SK-N-SH (cell line): ENCODE measurements around the gene IL1RL2. TPM values are rescaled to one million over a fixed set of nuclear protein-coding genes. Genes with fewer than 3 reads are reported as not detected.

Source experiments
- CTCF ChIA-PET: fragments of 300-600, 350-600 bp; formaldehyde crosslinking; extraction: SDS; loops from one replicate; lab custom pipeline; 2021; lab: Yijun Ruan, JAX
- POLR2A ChIA-PET: fragments of 350-600 bp; sonication (Branson Sonifier 250); formaldehyde crosslinking; extraction: SDS; loops from one replicate; lab custom pipeline; 2020; ENCODE audit warnings: antibody characterized with exemption, inconsistent platforms; lab: Yijun Ruan, JAX
- DNase-seq: peaks from one replicate; pipeline ENCODE4 v3.0.0; 2012
- H2AFZ ChIP-seq: fragments of 200-600 bp; sonication (generic); 2 replicates; pipeline ENCODE4 v1.8.1; 2016; ENCODE audit warnings: antibody characterized with exemption, mild to moderate bottlenecking, low read depth
- H3F3A ChIP-seq: fragments of 200-600 bp; sonication (generic); replicated peaks from 2 replicates; pipeline ENCODE3; 2016; ENCODE audit warnings: antibody characterized with exemption, mild to moderate bottlenecking; ENCODE audit not compliant: insufficient read depth
- H3K27ac ChIP-seq, 2 experiments: fragments of 200-500 bp in 1 of 2; fragments of 200-600 bp in 1 of 2; sonication (Bioruptor generic) in 1 of 2; sonication (generic), shearing (Covaris generic) in 1 of 2; 2 replicates each; pipeline versions ENCODE4 v1.5.1 to v1.6.1; 2014 to 2016; ENCODE audit warnings: low read depth in 2 of 2, inconsistent platforms in 1 of 2, low read length in 1 of 2, mild to moderate bottlenecking in 1 of 2, mixed read lengths in 1 of 2
- H3K27me3 ChIP-seq: fragments of 200-600 bp; sonication (generic), shearing (Covaris generic); 2 replicates; pipeline ENCODE4 v1.6.1; 2016; ENCODE audit warnings: mixed run types; ENCODE audit not compliant: insufficient read depth
- H3K36me3 ChIP-seq, 2 experiments: fragments of 200-500 bp in 1 of 2; fragments of 200-600 bp in 1 of 2; sonication (Bioruptor generic) in 1 of 2; sonication (generic) in 1 of 2; replicated peaks in 1 of 2; 2 replicates each; pipeline versions ENCODE3 to v1.5.1; 2014 to 2016; ENCODE audit warnings: low read length in 1 of 2, mild to moderate bottlenecking in 1 of 2; ENCODE audit not compliant: insufficient read depth in 2 of 2, control insufficient read depth in 1 of 2
- H3K4me1 ChIP-seq, 2 experiments: fragments of 200-500 bp in 1 of 2; fragments of 200-600 bp in 1 of 2; sonication (Bioruptor generic) in 1 of 2; sonication (generic), shearing (Covaris generic) in 1 of 2; 2 replicates each; pipeline versions ENCODE4 v1.5.1 to v1.6.1; 2014 to 2016; ENCODE audit warnings: low read depth in 1 of 2, low read length in 1 of 2, mixed run types in 1 of 2; ENCODE audit not compliant: insufficient read depth in 2 of 2, control insufficient read depth in 1 of 2
- H3K4me2 ChIP-seq: fragments of 200-600 bp; sonication (generic), shearing (Covaris generic); 2 replicates; pipeline ENCODE4 v1.6.1; 2017; ENCODE audit warnings: mixed run types
- H3K4me3 ChIP-seq, 2 experiments: fragments of 200-500 bp in 1 of 2; fragments of 200-600 bp in 1 of 2; sonication (Bioruptor generic) in 1 of 2; sonication (generic), shearing (Covaris generic) in 1 of 2; 2 replicates each; pipeline versions ENCODE4 v1.5.1 to v1.8.1; 2014 to 2016; ENCODE audit warnings: low read depth in 2 of 2, inconsistent platforms in 1 of 2, low read length in 1 of 2, mild to moderate bottlenecking in 1 of 2, mixed read lengths in 1 of 2, moderate library complexity in 1 of 2
- H3K79me2 ChIP-seq: fragments of 200-600 bp; sonication (generic); 2 replicates; pipeline ENCODE4 v1.8.1; 2017; ENCODE audit warnings: mild to moderate bottlenecking; ENCODE audit not compliant: insufficient read depth
- H3K9ac ChIP-seq: fragments of 200-600 bp; sonication (generic); 2 replicates; pipeline ENCODE4 v1.6.1; 2017; ENCODE audit warnings: mixed run types
- H3K9me2 ChIP-seq: fragments of 200-600 bp; sonication (generic); 2 replicates; pipeline ENCODE4 v1.6.1; 2017; ENCODE audit warnings: mixed run types
- H3K9me3 ChIP-seq: fragments of 200-600 bp; sonication (generic); 2 replicates; pipeline ENCODE4 v1.6.1; 2017; ENCODE audit warnings: mixed run types, mild to moderate bottlenecking, moderate library complexity
- H4K20me1 ChIP-seq: fragments of 200-600 bp; sonication (generic); 2 replicates; pipeline ENCODE4 v1.6.1; 2017; ENCODE audit warnings: mild to moderate bottlenecking, mixed run types; ENCODE audit not compliant: insufficient read depth
- EZH2phosphoT487 ChIP-seq: fragments of 200-600 bp; sonication (generic); IDR thresholded peaks from 2 replicates; pipeline ENCODE4 v1.6.1; 2017; ENCODE audit warnings: low read depth, mixed run types, mild to moderate bottlenecking, antibody characterized with exemption, moderate library complexity, borderline replicate concordance
- FOSL2 ChIP-seq: IDR thresholded peaks from 2 replicates; pipeline ENCODE4 v1.4.0; 2012; ENCODE audit warnings: low read depth, mild to moderate bottlenecking, moderate library complexity, borderline replicate concordance
- FOXJ3 ChIP-seq: sonication (generic); formaldehyde crosslinking; IDR thresholded peaks from 2 replicates; pipeline ENCODE4 v1.5.1; 2020; ENCODE audit warnings: mild to moderate bottlenecking, missing genetic modification reagents
- GABPA ChIP-seq: IDR thresholded peaks from 2 replicates; pipeline ENCODE4 v1.4.0; 2012; ENCODE audit warnings: low read depth, mild to moderate bottlenecking
- JUND ChIP-seq: IDR thresholded peaks from 2 replicates; pipeline ENCODE4 v1.4.0; 2012
- MAX ChIP-seq: IDR thresholded peaks from 2 replicates; pipeline ENCODE4 v1.4.0; 2012; ENCODE audit warnings: low read depth
- MEF2A ChIP-seq: IDR thresholded peaks from 2 replicates; pipeline ENCODE4 v1.4.0; 2012; ENCODE audit warnings: low read depth, borderline replicate concordance
- NRF1 ChIP-seq: IDR thresholded peaks from 2 replicates; pipeline ENCODE4 v1.6.1; 2012; ENCODE audit warnings: low read depth, mild to moderate bottlenecking, low read length
- RAD21 ChIP-seq: IDR thresholded peaks from 2 replicates; pipeline ENCODE4 v1.6.1; 2012; ENCODE audit warnings: mild to moderate bottlenecking, low read length
- TAF1 ChIP-seq: IDR thresholded peaks from 2 replicates; pipeline ENCODE4 v1.6.1; 2012; ENCODE audit warnings: low read depth, mild to moderate bottlenecking, low read length, moderate library complexity, borderline replicate concordance
- polyA plus RNA-seq, 3 experiments: library from polyadenylated mRNA; depleted of rRNA; stranded (reverse); fragments of >200 nt; gene quantifications; 2 replicates each; pipeline ENCODE4 v1.2.3, GENCODE V29; 2012
- TF ChIP-seq, protein P1 (sequence below): fragments of 150-350 bp; IDR thresholded peaks from 2 replicates; pipeline ENCODE4 v1.6.1; 2017; ENCODE audit warnings: antibody characterized with exemption, low read length, low read depth, borderline replicate concordance
- TF ChIP-seq, protein P2 (sequence below): fragments of 150-350 bp; IDR thresholded peaks from 2 replicates; pipeline ENCODE4 v1.6.1; 2016; ENCODE audit warnings: mild to moderate bottlenecking, low read depth, low read length
- TF ChIP-seq, protein P3 (sequence below): IDR thresholded peaks from 2 replicates; pipeline ENCODE4 v1.4.0; 2012; ENCODE audit warnings: low read depth, borderline replicate concordance

Gene IL1RL2
- polyA plus RNA-seq, 1 of the 3 experiments (the other 2 are of a cell fraction): 0.05 TPM

- TF ChIP-seq, protein P1, sequence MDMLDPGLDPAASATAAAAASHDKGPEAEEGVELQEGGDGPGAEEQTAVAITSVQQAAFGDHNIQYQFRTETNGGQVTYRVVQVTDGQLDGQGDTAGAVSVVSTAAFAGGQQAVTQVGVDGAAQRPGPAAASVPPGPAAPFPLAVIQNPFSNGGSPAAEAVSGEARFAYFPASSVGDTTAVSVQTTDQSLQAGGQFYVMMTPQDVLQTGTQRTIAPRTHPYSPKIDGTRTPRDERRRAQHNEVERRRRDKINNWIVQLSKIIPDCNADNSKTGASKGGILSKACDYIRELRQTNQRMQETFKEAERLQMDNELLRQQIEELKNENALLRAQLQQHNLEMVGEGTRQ: no peak
- TF ChIP-seq TAF1: no peak
- TF ChIP-seq EZH2phosphoT487: no peak
- no peak for TF ChIP-seq NRF1
- TF ChIP-seq GABPA: no peak
Measured at GRCh38 chr2:102209474-102209873, 22.7 kb downstream of the IL1RL2 start (continued).

DNA sequence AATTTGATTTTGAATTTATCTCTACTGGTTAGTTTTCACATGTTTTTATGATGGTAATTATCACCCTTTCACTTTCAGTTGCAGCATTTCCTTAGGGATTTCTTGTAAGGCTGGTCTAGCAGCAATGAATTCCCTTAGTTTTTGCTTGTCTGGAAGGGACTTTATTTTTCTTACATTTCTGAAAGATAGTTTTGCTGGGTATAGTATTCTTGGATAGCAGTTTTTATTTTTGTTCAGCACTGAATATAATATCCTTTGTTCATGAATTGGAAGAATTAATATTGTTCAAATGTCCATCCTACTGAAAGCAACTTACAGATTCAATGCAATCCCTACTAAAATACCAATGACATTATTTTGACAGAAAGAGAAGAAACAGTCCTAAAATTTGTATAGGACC lies 30.2 kb downstream of the IL1RL2 start:
- no peaks in the 10 kb centered on the region for H3K36me3 ChIP-seq
- peaks cover 12% of the 10 kb centered on the region for H3K9me3 ChIP-seq
- TF ChIP-seq, protein P2, sequence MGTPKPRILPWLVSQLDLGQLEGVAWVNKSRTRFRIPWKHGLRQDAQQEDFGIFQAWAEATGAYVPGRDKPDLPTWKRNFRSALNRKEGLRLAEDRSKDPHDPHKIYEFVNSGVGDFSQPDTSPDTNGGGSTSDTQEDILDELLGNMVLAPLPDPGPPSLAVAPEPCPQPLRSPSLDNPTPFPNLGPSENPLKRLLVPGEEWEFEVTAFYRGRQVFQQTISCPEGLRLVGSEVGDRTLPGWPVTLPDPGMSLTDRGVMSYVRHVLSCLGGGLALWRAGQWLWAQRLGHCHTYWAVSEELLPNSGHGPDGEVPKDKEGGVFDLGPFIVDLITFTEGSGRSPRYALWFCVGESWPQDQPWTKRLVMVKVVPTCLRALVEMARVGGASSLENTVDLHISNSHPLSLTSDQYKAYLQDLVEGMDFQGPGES: no peak
- TF ChIP-seq RAD21: no peak
- TF ChIP-seq, protein P3, sequence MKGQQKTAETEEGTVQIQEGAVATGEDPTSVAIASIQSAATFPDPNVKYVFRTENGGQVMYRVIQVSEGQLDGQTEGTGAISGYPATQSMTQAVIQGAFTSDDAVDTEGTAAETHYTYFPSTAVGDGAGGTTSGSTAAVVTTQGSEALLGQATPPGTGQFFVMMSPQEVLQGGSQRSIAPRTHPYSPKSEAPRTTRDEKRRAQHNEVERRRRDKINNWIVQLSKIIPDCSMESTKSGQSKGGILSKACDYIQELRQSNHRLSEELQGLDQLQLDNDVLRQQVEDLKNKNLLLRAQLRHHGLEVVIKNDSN: no peak
- no peak for TF ChIP-seq NRF1
- no peak for TF ChIP-seq FOXJ3
- TF ChIP-seq FOSL2: no peak
- TF ChIP-seq JUND: no peak
- no peak for TF ChIP-seq MAX
- no peak for TF ChIP-seq MEF2A
- H3K4me1 ChIP-seq: no peaks in the 10 kb centered on the region
- H3K9me2 ChIP-seq: no peaks in the 10 kb centered on the region
- H3K9ac ChIP-seq: no peak overlapping the region
- H2AFZ ChIP-seq: no peak overlapping the region
- ChIA-PET CTCF (no interaction called here), POLR2A (no interaction called here)
- H3K79me2 ChIP-seq: no peaks in the 10 kb centered on the region
- no peak for DNase-seq
- H3F3A ChIP-seq: no peaks in the 10 kb centered on the region
- H4K20me1 ChIP-seq: no peaks in the 10 kb centered on the region
- H3K4me2 ChIP-seq: no peak overlapping the region
- H3K4me3 ChIP-seq: no peak overlapping the region
- no peaks in the 10 kb centered on the region for H3K27me3 ChIP-seq
- no peak overlapping the region for H3K27ac ChIP-seq
